MCF 10A (cell line): ENCODE results near the gene NFIA. TPM values are rescaled to one million over a fixed set of nuclear protein-coding genes. Genes with fewer than 3 reads are reported as not detected.

Experiments used
- BruUV-seq: library from RNA; stranded (reverse); fragments of 400-500 nt; replicated peaks from 2 replicates; lab custom pipeline; 2021; lab: Mats Ljungman, UMichigan
- CTCF ChIA-PET: fragments of 300-600 bp; sonication (Branson Sonifier 250); formaldehyde crosslinking; extraction: SDS; loops from one replicate; lab custom pipeline; 2021; ENCODE audit warnings: antibody characterized with exemption, inconsistent platforms; lab: Yijun Ruan, JAX
- POLR2A ChIA-PET: fragments of 300-600, 350-650 bp; sonication (Branson Sonifier 250); formaldehyde crosslinking; extraction: SDS; loops from one replicate; lab custom pipeline; 2020; ENCODE audit warnings: antibody characterized with exemption, inconsistent platforms; lab: Yijun Ruan, JAX
- DNase-seq: peaks from one replicate; pipeline ENCODE4 v3.0.0-alpha.2; 2018; ENCODE audit not compliant: unreplicated experiment
- H3K27ac Mint-ChIP-seq: one replicate; pipeline ENCODE4 v1.8.0; 2022; ENCODE audit warnings: mild to moderate bottlenecking, low read depth, mixed read lengths; ENCODE audit not compliant: unreplicated experiment
- H3K27me3 Mint-ChIP-seq: one replicate; pipeline ENCODE4 v1.8.0; 2022; ENCODE audit warnings: mixed read lengths; ENCODE audit not compliant: insufficient read depth, unreplicated experiment
- H3K36me3 Mint-ChIP-seq: one replicate; pipeline ENCODE4 v1.8.0; 2022; ENCODE audit warnings: mild to moderate bottlenecking, moderate library complexity, mixed read lengths; ENCODE audit not compliant: insufficient read depth, unreplicated experiment
- H3K4me1 Mint-ChIP-seq: one replicate; pipeline ENCODE4 v1.8.0; 2022; ENCODE audit warnings: mixed read lengths; ENCODE audit not compliant: insufficient read depth, unreplicated experiment
- H3K4me3 Mint-ChIP-seq: one replicate; pipeline ENCODE4 v1.8.0; 2022; ENCODE audit warnings: mild to moderate bottlenecking, moderate library complexity, mixed read lengths; ENCODE audit not compliant: unreplicated experiment
- H3K9me3 Mint-ChIP-seq: one replicate; pipeline ENCODE4 v1.8.0; 2022; ENCODE audit warnings: mixed read lengths; ENCODE audit not compliant: unreplicated experiment
- CTCF ChIP-seq: fragments of 200-600 bp; IDR thresholded peaks from one replicate; pipeline ENCODE4 v1.8.0; 2022; ENCODE audit warnings: antibody characterized with exemption, mild to moderate bottlenecking; ENCODE audit not compliant: unreplicated experiment
- intact Hi-C: fragments of 100-400 bp; cut with micrococcal nuclease; formaldehyde crosslinking; loops from 2 replicates; pipeline ENCODE4 v1.14.1; 2022
- total RNA-seq: library from RNA; stranded (reverse); gene quantifications from 2 replicates; pipeline ENCODE4 v1.2.3, GENCODE V29; 2022

The NFIA gene
- total RNA-seq, 1 experiment from 2014 or later = 54.8 TPM

GRCh38 chr1:61098906-61099437 is 16.6 kb downstream of the NFIA start:
- Mint-ChIP-seq H3K4me3 (no peak overlapping the region), H3K27ac (no peak overlapping the region), H3K9me3 (no peaks in the 10 kb centered on the region), H3K4me1 (peaks cover 48% of the 10 kb centered on the region), H3K27me3 (no peaks in the 10 kb centered on the region), H3K36me3 (peaks cover 6% of the 10 kb centered on the region)
- intact Hi-C loops = no loop called here
- no peak for TF ChIP-seq CTCF
- no peak for DNase-seq
- ChIA-PET CTCF (interaction anchor here (0.5 to 1.6 kb wide), 3 partner anchors 32 to 238 kb away, joined by 3 to 4 read pairs (median 3); no protein-coding TSS in a partner anchor), POLR2A (interaction anchor here (0.9 to 3.1 kb wide), 6 partner anchors 13 to 240 kb away, joined by 3 to 25 read pairs (median 8); partner anchors contain the start of gene NFIA)
- no TSS peak for BruUV-seq

DNA sequence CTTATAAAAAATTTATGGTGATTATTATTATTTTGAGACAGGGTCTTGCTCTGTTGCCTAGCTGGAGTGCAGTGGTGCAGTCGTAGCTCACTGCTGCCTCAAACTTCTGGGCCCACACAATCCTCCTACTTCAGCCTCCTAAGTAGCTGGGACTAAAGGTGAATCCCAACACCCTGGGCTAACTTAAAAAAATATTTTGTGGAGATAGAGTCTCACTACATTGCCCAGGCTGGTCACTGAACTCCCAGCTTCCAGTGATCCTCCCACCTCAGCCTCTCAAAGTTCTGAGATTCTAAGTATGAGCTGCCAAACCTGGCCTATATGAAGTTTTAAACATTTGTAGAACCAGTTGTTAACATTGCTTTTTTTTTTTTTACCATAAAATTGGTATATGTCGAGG is 18.2 kb downstream of the NFIA start:
- no peaks in the 10 kb centered on the region for H3K27me3 Mint-ChIP-seq
- POLR2A ChIA-PET = interaction anchor here (0.7 to 1.4 kb wide), 4 partner anchors 8 to 20 kb away, joined by 3 to 5 read pairs (median 4); partner anchors contain the start of gene NFIA
- CTCF ChIA-PET = interaction anchor here (0.9 to 1.5 kb wide), 4 partner anchors 12 to 51 kb away, joined by 3 to 4 read pairs (median 4); no protein-coding TSS in a partner anchor
- no TSS peak for BruUV-seq
- H3K27ac Mint-ChIP-seq = no peak overlapping the region
- DNase-seq = no peak
- intact Hi-C loops = no loop called here
- H3K9me3 Mint-ChIP-seq = no peaks in the 10 kb centered on the region
- peaks cover 32% of the 10 kb centered on the region for H3K4me1 Mint-ChIP-seq
- H3K36me3 Mint-ChIP-seq = no peaks in the 10 kb centered on the region
- TF ChIP-seq CTCF = no peak
- no peak overlapping the region for H3K4me3 Mint-ChIP-seq

DNA sequence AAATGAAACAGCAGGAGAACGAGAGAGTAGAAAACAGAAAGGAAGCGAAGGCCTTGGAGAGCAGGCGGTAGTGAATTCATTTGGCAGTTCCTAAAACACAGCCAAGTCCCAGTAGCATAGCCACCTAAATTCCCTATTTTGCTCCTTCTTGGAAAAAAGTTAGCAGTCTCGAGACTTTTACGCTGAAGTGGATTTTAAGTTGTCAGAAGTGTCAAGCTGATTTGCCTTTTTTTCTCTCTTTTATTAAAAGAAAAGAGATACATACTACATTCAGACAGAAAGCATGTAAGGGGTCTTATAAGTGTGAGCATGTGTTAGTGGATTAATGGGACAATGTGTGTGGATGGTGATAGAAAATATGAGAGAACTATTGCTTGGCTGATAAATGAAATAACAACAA is 19.2 kb downstream of the NFIA start:
- no peak for TF ChIP-seq CTCF
- H3K36me3 Mint-ChIP-seq = no peaks in the 10 kb centered on the region
- peaks cover 32% of the 10 kb centered on the region for H3K4me1 Mint-ChIP-seq
- peak overlapping the region; percentile 54 for H3K27ac Mint-ChIP-seq
- no TSS peak for BruUV-seq
- ChIA-PET CTCF (interaction anchor here (0.7 to 1.1 kb wide), 2 partner anchors 18 to 253 kb away, joined by 3 read pairs; no protein-coding TSS in a partner anchor), POLR2A (interaction anchor here (0.7 kb wide), 1 partner anchor 791 kb away, joined by 3 read pairs; no protein-coding TSS in a partner anchor)
- H3K9me3 Mint-ChIP-seq = no peaks in the 10 kb centered on the region
- no peaks in the 10 kb centered on the region for H3K27me3 Mint-ChIP-seq
- intact Hi-C loops = no loop called here
- DNase-seq = no peak
- H3K4me3 Mint-ChIP-seq = no peak overlapping the region

GRCh38 chr1:61102041-61102440 is 19.7 kb downstream of the NFIA start:
- H3K36me3 Mint-ChIP-seq = no peaks in the 10 kb centered on the region
- TF ChIP-seq CTCF = no peak
- no peaks in the 10 kb centered on the region for H3K27me3 Mint-ChIP-seq
- CTCF ChIA-PET = interaction anchor here (0.7 kb wide), 1 partner anchor 1319 kb away, joined by 3 read pairs; no protein-coding TSS in a partner anchor
- intact Hi-C loops = no loop called here
- H3K4me3 Mint-ChIP-seq = no peak overlapping the region
- POLR2A ChIA-PET = interaction anchor here (0.8 to 2.5 kb wide), 3 partner anchors 9 to 39 kb away, joined by 3 to 8 read pairs (median 3); no protein-coding TSS in a partner anchor
- no TSS peak for BruUV-seq
- peak overlapping the region; percentile 54 for H3K27ac Mint-ChIP-seq
- H3K4me1 Mint-ChIP-seq = peaks cover 31% of the 10 kb centered on the region
- DNase-seq = no peak
- H3K9me3 Mint-ChIP-seq = no peaks in the 10 kb centered on the region
